Measurements from ENCODE around the gene NDST4.

NDST4 gene

DNA sequence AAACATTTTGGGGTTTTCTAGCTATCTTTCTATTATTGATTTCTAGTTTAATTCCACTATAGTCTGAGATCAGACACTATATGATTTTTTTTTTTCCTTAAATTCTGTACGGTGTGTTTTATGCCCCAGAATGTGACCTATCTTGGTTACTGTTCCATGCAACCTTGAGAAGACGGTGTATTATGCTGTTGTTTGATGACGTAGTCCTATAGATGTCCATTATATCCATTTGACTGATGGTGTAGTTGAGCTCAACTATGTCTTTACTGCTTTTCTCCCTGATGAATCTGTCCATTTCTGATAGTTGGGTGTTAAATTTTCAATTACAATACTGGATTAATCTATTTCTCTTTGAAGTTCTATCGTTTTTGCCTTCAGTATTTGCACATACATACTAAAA lies 212.5 kb downstream of the NDST4 start:
- FAIRE-seq, result no peak

DNA sequence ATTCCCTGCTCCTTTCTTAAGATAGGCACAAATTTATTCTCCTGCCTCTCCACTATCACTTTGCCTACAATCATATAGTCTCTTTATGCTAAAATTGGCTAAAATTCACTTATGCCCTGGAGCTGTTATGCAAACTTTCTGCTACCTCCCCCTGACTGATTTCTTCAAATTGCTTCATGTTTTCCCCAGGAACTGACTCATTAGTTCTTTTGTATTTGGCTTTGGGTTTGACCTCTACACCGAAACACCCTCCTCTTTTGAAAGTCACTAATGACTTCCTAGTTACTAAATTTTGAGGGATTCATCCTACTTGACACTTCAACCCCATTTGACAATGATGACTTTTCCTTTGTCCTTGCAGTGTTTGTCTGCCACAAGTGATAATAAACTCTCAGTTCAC lies 222.6 kb downstream of the NDST4 start:
- FAIRE-seq, result no peak

DNA sequence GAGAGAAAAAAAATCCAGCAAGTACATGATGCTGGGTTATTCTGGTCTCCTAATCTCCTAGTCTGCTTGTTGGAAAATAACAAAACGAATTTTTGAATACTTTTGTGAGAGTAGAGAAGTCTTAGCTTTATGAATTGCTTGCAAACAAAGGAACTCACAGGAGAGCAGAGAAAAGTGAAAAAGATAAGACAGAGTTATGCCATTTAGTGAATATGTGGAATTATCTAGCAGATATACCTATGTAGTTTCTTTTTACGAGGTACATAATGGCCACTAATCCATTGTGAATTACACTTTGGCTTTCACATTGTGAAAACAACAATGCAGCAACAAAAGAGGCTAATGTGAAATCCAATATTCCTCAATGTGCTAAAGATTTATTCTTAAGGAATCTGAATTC lies 226.7 kb downstream of the NDST4 start:
- FAIRE-seq, result no peak

DNA sequence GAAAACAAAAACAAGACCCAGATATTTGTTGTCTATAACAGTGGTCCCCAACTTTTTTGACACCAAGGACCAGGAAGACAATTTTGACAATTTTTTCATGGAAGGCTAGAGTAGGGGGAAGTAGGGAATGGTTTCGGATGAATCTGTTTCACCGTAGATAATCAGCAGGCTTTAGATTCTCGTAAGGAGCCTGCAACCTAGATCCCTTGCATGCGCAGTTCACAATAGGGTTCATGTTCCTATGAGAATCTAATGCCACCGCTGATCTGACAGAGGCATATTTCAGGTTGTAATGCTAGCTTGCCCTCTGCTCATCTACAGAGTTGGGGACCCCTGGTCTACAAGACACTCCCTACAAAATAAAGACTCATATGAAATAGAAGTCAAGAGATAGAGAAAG lies 229.8 kb downstream of the NDST4 start:
- no peak for FAIRE-seq

GRCh38 chr4:114879916-114880669 lies 233.3 kb downstream of the NDST4 start:
- FAIRE-seq, result no peak

- no peak for FAIRE-seq
These were observed 237.8 kb downstream of the NDST4 start for GRCh38 chr4:114875630-114876029.

DNA sequence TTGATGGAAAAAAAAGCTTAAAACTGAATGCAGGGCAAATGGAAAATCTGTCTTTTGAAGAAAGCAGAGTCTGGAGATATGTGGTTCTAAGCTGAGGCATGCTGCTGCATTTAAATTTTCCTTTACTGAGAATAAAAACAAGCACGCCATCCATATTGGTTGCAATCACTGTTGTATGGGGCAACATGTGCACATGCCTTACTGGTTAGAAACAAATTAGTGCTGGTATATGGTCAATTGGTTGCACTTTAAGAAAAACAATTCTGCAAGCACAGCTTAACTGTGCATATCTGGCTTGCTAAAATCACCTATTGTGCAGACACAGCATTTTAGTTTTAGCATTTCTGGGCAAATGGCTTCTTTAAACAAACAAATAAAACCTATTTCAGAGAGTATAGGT lies 239.1 kb downstream of the NDST4 start:
- no peak for FAIRE-seq

GRCh38 chr4:114870987-114871386 lies 242.4 kb downstream of the NDST4 start:
- FAIRE-seq, result no peak

- no peak for FAIRE-seq
These were observed 246.3 kb downstream of the NDST4 start for GRCh38 chr4:114866901-114867670.

DNA sequence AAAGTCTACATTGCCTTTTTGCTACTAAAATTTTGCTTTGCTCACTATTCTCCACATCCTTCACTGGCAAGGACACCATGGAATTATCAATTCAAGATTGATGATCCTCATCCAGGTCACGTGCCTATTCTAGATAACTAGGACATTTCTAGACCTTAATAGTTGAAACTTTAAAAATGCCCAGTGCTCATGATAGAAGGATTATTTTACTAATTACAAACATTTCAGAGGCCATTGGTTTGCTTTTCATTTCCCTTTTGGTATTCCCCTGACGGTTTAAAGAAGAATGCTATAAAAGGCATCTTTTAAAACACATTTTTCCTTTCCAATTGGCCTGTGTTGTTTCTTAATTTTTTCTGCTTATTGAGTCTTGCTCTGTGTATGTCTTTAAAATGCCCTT lies 249.4 kb downstream of the NDST4 start:
- FAIRE-seq, result no peak

GRCh38 chr4:114860786-114861185 lies 252.6 kb downstream of the NDST4 start:
- no peak for FAIRE-seq

GRCh38 chr4:114857831-114858230 lies 255.6 kb downstream of the NDST4 start:
- no peak for FAIRE-seq

GRCh38 chr4:114839986-114840385 lies 273.4 kb downstream of the NDST4 start:
- no peak for FAIRE-seq

GRCh38 chr4:114830628-114831027 lies 282.8 kb downstream of the NDST4 start:
- FAIRE-seq, result no peak

GRCh38 chr4:114827651-114828050 lies 285.8 kb downstream of the NDST4 start:
- FAIRE-seq, result no peak

- FAIRE-seq, result no peak
These were observed 297.7 kb downstream of the NDST4 start for GRCh38 chr4:114815760-114816159.

GRCh38 chr4:114813961-114814360 lies 299.5 kb downstream of the NDST4 start:
- FAIRE-seq, result no peak

DNA sequence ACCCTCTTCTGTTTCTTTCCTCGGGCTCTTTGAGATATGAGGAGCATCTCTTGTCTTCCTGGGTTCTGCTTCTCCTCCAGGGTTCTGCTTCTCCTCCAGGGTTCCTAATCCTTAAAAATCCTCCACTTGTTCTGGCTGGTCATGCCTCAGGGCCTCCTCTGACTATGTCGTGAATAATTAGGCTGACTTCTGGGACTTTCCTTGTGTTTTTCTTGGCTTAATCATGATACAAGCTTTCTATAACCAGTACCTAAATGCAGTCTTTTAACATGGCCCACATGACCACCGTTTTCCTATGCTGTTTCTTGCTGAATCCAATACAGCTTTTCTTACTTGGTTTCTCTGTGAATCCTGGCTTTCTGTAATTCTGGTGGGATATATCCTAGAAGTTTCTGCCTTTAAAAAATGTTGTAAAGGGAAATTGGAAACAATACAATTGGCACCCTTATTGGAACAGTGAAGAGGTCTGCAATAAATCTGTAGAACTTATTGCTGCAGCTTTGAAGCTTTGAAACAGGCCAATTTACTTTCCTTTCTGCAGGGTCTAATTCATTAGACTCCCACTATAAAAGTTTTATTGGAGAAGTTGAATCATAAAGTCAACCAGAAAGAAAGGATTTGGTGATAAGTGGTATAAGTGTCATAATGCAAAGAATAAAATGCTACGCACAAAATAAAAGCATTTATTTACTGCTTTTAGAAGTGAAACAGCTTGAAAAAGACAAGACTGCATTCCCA lies 301.7 kb downstream of the NDST4 start:
- no peak for FAIRE-seq

DNA sequence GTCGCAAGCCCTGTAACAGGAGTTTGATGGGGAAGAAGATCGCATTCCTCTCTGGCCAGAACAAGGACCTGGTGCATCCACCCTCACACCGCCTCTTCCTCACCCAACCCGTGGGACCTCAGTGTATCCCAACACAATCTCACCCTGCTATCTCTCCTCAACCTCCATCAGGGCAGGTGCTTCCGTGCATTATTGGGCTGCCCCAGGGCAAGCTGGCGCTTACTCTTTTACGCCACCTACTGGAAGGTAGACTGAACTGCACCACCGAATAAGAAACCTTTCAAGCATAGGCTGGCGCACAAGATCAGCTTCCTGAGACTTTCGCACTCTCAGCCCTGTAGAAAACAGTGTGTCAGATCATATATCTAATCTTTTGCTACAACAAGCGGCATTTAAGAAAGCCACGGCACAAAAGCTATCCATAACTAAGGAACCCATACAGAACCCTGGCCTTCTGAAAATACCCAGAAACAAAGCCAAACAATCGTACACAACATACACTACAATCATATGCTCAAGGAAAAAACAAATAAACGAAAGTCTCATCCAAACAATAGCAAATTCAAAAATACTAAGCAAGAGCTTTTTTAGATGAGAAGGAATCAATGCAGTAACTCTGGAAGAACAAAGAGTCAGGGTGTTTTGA lies 305.5 kb downstream of the NDST4 start:
- FAIRE-seq, result no peak

DNA sequence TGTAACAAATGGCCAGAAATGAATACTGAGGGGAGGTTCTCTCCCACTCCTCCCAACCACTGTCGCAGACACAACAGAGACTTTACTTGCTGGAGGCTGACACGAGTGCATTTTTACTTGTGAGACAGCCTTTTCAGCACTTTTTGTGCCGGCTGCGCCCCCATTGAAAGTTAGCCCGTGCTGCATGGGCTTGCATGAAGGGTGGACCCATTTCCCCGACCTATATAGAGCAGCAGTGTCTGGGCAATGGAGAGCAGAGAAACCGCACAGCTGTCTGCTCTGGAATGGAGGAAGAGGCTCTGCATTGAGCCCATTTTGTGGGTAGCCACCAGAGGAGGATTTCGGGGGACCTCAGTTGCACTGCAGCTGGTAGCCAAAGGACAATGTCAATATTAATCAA lies 306.1 kb downstream of the NDST4 start:
- no peak for FAIRE-seq

GRCh38 chr4:114791976-114792375 lies 321.4 kb downstream of the NDST4 start:
- FAIRE-seq, result no peak

DNA sequence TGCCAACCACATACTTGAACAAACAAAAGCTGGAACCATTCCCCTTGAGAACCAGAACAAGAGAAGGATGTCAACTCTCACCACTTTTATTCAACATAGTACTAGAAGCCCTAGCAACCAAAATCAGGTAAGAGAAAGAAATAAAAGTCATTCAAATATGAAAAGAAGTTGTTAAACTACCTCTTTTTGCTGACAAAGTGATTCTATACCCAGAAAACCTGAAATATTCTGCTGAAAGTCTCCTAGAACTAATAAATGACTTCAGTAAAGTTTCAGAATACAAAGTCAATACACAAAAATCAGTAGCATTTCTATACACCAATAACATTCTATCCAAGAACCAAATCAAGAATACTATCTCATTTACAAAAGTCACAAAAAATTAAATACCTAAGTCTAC lies 327.9 kb downstream of the NDST4 start:
- no peak for FAIRE-seq

DNA sequence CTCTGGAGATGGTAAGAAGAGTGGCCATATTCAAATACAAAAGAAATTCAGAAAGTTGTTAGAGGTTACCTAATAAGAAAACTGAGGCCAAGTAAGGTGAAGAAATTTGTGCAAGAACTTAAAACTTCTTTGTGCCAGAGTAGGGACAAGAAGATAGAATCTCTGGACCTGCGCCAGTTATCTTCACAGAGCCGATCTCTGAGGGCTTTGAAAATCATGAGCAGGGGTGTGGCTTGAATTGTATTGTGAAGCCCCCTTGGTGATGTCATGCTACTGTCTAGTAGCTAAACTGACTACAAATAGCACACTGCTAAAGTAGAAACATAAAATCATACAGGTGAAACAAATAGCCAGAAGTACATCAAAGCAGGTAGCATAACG lies 330.2 kb downstream of the NDST4 start:
- FAIRE-seq, result no peak

All from TTC549 (cell line).